Dermis blood vessel endothelial cell (primary cell): ENCODE data around the gene PROSER3. TPM values are rescaled to one million over a fixed set of nuclear protein-coding genes. Genes with fewer than 3 reads are reported as not detected.

Experiments
- DNase-seq: peaks from one replicate; pipeline ENCODE4 v3.0.0; 2010
- total RNA-seq: library from RNA; depleted of rRNA; stranded (reverse); fragments of >200 nt; gene quantifications from 2 replicates; pipeline ENCODE4 v1.2.3, GENCODE V29; 2014

PROSER3 gene
- total RNA-seq, 1 donor from 2014 or later = 3.7 TPM

GRCh38 chr19:35777961-35778360 is 20.0 kb downstream of the PROSER3 start:
- DNase-seq = no peak

GRCh38 chr19:35779033-35779432 is 21.1 kb downstream of the PROSER3 start:
- no peak for DNase-seq

GRCh38 chr19:35780058-35780457 is 22.1 kb downstream of the PROSER3 start:
- DNase-seq = no peak

GRCh38 chr19:35780717-35781116 is 22.7 kb downstream of the PROSER3 start:
- DNase-seq = no peak

- no peak for DNase-seq
Measured at GRCh38 chr19:35781650-35782049, 23.7 kb downstream of the PROSER3 start.

GRCh38 chr19:35782589-35782988 is 24.6 kb downstream of the PROSER3 start:
- DNase-seq = no peak

- no peak for DNase-seq
Measured at GRCh38 chr19:35783469-35784434, 25.8 kb downstream of the PROSER3 start.

- no peak for DNase-seq
Measured at GRCh38 chr19:35784503-35785338, 26.7 kb downstream of the PROSER3 start.

GRCh38 chr19:35785339-35785627 is 27.3 kb downstream of the PROSER3 start:
- DNase-seq = no peak

- no peak for DNase-seq
Measured at GRCh38 chr19:35786299-35787160, 28.6 kb downstream of the PROSER3 start.

- no peak for DNase-seq
Measured at GRCh38 chr19:35787227-35787799, 29.3 kb downstream of the PROSER3 start.

- DNase-seq = no peak
Measured at GRCh38 chr19:35788205-35788960, 30.4 kb downstream of the PROSER3 start.

- no peak for DNase-seq
Measured at GRCh38 chr19:35789195-35789977, 31.4 kb downstream of the PROSER3 start.

- DNase-seq = no peak
Measured at GRCh38 chr19:35789978-35790944, 32.3 kb downstream of the PROSER3 start.

- DNase-seq = peak; percentile 7
Measured at GRCh38 chr19:35790981-35791813, 33.2 kb downstream of the PROSER3 start.

GRCh38 chr19:35791814-35792279 is 33.9 kb downstream of the PROSER3 start:
- DNase-seq = no peak

GRCh38 chr19:35792312-35792711 is 34.3 kb downstream of the PROSER3 start:
- no peak for DNase-seq

- DNase-seq = no peak
Measured at GRCh38 chr19:35792888-35793287, 34.9 kb downstream of the PROSER3 start.
